Skin of body (tissue), 2 donors: Measurements from ENCODE around the gene DNAL4. TPM values are rescaled to one million over a fixed set of nuclear protein-coding genes. Genes with fewer than 3 reads are reported as not detected.

ENCODE experiments used
- DNase-seq: peaks from one replicate; lab custom pipeline; 2025; lab: John Stamatoyannopoulos, UW
- total RNA-seq: library from RNA; depleted of rRNA; stranded (reverse); fragments of >200 nt; gene quantifications from one replicate; pipeline ENCODE4 v1.2.3, GENCODE V29; 2014

Gene DNAL4
- total RNA-seq, 1 donor from 2014 or later, result 9.5 TPM

DNA sequence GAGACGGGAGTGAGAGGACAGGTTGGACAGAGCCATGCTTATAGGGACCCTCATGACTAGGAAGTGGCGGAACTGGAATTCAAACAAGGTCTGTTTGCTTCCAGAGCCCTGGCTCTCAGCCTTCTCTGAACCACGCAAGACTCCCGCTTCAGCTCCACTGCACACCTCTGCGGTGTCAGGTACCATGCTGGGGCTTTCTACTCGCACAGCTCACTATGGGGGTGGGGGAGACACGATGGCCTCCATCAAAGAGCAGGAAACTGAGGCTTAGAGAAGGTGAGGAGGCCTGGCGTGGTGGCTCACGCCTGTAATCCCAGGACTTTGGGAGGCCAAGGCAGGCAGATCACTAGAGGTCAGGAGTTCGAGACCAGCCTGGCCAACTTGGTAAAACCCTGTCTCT, 52.4 kb downstream of the DNAL4 start:
- DNase-seq, result no peak

DNA sequence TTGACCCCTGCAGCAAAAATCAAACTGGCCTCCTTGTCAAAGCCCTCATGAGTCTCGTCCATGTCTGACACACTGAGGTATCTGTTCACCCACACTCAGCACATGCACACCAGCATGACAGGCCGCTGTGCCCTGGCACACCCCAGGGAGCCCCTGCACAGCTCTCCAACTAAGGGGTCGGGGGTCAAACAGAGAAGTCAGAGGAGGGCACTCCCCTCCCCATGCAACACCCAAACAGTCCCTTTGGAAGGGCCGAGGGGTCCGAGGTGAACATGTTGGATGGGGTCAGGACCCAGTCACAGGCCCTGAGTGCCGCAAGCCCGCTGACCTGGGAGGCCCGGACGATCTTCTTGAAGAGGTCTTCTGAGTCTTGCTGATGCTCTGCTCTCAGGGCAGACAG, 52.8 kb downstream of the DNAL4 start:
- DNase-seq, result no peak

GRCh38 chr22:38740754-38741153, 53.2 kb downstream of the DNAL4 start:
- DNase-seq, result no peak

DNA sequence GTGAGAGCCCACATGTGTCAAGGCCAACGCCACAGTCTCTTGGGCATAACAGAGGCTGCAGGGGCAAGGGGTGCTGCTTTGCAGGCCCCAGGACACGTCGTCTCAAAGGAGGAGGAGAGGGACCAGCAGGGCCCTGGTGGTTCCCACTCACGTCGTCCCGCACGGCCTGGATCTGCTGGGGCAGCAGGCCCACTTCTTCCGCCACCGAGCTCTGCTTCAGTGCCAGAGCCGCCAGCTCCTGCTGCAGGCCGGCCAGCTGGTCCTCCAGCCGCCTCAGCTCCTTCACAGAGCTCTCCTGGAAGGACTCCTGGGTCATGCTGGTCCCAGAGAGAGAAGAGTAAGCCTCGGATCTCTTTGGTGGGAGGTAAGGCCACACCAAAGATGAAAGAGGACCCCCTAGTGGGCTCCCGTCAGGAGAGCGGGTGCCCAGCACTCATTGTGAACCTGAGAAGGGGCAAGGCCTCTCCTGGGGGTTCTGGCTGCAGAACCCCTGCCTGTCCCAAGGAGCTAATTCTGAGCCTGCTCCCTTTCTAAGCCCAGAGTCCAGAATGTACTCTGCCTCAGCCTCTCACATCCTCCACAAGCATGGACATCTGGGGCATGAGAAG, 53.7 kb downstream of the DNAL4 start:
- DNase-seq, result no peak

- no peak for DNase-seq
These were observed 54.5 kb downstream of the DNAL4 start for GRCh38 chr22:38739300-38740055.

GRCh38 chr22:38738475-38739070, 55.4 kb downstream of the DNAL4 start:
- DNase-seq, result no peak

DNA sequence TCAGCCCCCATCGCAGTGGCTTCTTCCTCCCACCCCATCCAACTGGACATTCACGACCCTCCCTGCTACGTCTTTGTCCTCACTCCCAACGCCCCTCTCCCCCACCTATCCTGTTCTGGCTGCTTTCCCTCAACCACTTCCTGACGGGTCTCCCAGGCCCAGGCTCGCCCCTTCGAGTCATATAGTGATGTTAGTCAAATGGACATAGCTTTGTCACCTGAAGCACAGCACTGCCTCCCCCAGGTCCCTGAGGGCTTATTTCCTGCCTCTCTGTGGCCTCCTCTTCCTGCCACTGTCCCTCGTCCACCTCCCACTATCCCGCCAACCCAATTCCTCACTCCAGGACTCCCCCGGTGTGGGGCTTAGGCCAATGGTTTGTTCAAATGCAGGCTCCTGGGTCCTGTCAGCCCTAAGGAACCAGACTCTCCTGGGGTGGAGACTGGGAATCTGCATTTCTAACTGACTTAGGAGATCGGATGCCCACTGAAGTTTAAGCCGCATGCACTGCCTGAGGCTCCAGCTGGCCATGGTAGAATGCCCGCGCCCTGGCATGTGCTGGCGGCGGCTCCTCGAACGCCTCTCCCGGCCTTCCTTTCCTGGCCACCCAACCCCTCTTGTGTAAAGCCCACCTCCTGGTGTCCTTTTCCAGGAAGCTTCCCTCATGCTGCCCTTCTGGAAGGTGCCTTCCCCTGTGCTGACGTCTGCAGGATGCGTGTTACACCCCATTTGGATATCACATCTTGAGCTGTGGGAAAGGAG, 56.5 kb downstream of the DNAL4 start:
- no peak for DNase-seq

DNA sequence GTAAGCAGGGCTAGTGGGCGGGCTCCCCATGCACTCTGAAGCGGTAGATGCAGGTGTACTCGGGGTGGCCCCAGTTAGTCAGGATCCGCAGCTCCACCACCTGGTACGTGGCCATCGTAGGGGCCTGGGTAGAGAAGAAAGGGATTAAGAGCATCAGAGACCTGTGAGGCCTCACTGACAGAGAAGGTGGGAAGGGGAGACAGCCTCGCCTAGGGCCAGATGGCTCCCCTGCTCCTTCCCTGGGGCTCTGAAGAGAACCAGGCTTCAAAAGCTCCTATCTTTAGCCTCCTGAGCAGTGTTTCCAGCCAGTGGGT, 57.7 kb downstream of the DNAL4 start:
- no peak for DNase-seq

GRCh38 chr22:38735465-38736256, 58.3 kb downstream of the DNAL4 start:
- DNase-seq, result no peak

DNA sequence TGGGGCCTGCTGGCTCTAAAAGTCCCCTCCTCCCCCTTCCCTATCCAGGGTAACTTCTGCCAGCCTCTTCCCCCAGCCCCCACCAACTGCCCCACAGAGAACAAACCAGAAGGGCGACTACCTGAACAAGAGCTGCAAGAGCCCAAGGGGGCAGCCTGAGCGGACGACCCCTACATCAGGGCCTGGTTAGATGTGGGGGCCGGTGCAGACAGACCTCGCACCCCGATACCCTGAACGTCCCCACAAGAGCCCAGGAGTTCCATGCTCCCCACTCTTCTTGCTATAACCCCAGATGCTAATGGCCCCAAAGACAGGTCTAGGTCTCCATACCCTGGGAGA, 58.8 kb downstream of the DNAL4 start:
- DNase-seq, result no peak

DNA sequence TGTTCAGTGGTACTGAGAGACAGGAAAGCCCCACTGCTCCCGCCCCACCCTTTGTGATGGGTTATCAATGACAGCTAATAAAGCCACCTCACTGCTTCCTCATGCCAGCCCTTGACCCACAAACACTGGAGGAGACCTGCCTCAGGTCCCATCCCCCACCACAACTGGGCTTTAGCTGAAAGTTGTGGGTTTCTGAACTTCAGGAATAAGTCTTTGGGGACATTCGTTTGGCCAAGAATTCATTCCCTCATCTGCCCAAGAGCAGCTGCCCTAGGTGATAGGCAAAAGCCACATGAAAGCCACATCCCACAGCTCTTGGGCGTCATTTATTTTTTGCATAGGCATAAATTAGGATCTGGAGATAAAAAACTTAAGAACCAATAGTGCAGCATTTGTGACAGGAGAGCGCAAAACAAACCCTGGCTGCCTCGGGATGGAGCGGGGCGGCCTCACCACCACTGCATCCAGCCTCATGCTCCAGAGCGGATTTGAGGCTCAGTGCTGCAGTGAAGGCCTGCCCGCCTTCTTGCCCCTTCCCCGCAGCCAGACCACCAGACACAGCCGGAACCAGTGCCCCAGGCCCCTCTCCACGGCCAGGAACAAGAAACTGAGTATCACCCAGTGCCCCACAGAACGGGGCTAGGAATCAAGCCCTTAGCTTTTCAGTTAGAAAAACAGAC, 59.4 kb downstream of the DNAL4 start:
- DNase-seq, result no peak

GRCh38 chr22:38733724-38734381, 60.1 kb downstream of the DNAL4 start:
- no peak for DNase-seq

DNA sequence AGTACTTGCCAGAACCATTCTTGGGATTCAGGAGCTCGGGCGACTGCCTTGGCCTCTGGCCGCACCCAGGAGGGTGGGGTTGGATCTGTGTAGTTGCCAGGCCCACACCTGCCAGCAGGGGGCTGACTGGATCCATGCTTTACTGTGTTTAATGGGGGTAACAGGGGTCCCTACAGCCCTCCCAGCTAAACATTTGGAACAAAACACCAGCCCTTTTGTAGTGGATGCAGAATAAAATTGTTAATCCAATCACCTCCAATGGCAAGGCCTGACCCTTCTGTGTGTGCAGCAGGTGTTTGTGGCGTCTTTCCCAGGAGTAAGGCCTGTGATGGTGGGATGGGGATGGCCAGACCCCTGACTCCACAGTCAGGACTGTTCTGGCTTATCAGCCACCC, 60.6 kb downstream of the DNAL4 start:
- DNase-seq, result no peak

DNA sequence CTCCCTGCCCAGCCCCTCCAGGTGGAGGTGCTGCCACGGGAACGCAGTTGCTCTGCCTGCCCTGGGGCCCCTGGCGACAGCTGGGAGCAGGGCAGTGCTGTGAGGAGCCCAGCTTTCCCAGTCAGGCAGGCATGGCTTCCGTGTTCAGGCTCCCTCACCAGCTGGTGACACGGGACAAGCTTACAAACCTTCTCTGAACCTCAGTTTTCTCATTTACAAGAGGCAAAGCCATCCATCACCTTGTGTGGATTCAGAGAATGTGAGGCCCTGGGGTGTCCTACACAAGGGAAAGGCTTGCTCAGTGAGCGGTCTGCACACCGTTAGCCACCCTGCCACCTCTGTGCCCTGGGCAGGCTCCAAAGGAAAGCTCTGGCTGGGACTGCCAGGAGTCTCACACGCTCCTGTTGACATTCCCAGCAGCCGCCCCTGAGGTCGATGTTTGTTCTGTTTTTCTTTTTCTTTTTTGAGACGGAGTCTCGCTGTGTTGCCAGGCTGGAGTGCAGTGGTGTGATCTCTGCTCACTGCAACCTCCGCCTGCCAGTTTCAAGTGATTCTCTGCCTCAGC, 61.6 kb downstream of the DNAL4 start:
- no peak for DNase-seq

DNA sequence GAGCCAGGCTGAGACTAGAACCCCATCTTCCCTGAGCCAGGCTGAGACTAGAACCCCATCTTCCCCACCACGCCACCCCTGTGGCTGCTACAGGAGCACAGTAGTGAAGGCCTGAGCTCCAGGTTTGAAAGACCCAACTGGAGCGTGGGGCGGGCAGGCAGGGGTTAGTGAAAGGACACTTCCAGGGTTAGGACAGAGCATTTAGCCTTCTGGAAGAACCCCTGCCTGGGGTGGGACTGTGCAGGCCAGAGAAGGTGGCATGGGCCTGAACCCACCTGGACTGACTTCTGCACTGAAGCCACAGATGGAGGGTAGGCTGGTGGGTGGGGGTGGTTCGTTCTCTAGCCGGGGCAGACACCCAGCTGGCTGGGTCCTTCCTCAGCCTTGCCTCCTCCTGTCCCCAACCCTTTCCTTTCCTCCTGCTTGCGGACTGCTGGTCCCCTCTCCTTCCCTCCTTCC, 62.2 kb downstream of the DNAL4 start:
- no peak for DNase-seq

- no peak for DNase-seq
These were observed 63.5 kb downstream of the DNAL4 start for GRCh38 chr22:38730411-38730871.

DNA sequence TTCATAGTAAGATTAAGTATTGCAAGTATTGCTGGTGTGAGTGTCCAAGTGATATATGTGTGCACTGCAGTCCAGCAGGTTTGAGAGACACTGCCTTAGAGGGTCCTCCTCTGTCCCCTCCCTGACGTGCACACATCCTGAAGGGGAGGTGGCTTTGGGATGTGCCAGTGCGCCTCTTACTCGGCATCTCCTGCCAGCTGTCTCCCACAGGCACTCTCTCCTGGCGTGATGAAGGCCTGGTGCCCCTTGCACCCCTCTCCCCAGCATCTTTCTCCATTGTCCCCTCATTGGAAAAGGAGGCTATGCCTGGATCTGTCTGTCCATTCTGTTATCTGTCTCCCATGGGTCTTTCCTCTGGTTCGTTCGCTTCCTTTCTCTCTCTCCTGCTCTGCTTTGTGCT, 64.0 kb downstream of the DNAL4 start:
- no peak for DNase-seq

GRCh38 chr22:38728871-38729796, 64.8 kb downstream of the DNAL4 start:
- no peak for DNase-seq
